H4 (cell line): Measurements from ENCODE around the gene XIRP2. TPM values are rescaled to one million over a fixed set of nuclear protein-coding genes. Genes with fewer than 3 reads are reported as not detected.
"Not testable (repeated sequence)": the region's sequence is repeated elsewhere in the genome, so short reads cannot be mapped to it uniquely, and the experiment has no call there.

Experiments used
- DNase-seq: peaks from one replicate; pipeline ENCODE4 v3.0.0-alpha.2; 2015; ENCODE audit warnings: low spot score
- total RNA-seq: library from RNA; depleted of rRNA; stranded (reverse); fragments of >200 nt; shearing (Covaris generic); gene quantifications from 2 replicates; pipeline ENCODE4 v1.2.3, GENCODE V29; 2014

The XIRP2 gene
- total RNA-seq, 1 experiment from 2014 or later: not detected

DNA sequence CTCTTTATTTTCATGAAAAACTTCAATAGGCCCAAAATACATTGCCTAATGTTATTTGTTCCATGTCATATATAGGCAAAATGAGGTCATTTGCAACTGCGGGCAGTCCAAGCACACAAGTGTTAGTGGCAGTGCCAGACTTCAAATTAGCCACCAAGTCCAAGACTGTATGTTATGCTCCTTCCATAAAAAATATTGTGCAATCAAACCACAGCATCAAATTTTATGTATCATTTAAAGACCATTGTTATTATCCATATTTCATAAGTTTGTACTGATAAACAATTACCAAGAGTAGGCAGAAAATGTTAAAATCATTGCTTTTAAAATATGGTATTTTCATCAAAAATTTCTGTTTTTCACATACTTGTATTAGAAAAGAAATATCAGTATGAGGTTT is 54.1 kb downstream of the XIRP2 start:
- DNase-seq: no peak

- no peak for DNase-seq
Measured at GRCh38 chr2:166944909-166945308, 56.6 kb downstream of the XIRP2 start.

DNA sequence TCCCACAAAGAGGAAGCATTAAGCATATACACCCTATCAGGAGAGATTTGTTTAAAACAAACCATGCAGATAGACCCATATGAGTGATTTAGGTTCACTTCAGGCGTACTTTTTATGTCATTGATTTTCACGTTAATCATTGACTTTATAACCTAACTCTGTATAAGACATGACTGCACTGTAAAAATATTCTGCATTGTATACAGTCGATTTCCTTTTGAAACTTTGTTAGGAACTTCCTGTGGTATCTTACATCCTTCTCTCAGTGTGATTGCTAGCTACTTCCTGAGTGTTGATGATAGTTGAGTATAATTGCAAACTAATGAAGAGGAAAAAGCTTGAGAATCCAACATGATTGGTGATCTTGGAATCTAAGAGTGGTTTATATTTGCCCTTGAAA is 69.4 kb downstream of the XIRP2 start:
- no peak for DNase-seq

- no peak for DNase-seq
Measured at GRCh38 chr2:166958986-166959481, 70.8 kb downstream of the XIRP2 start.

- no peak for DNase-seq
Measured at GRCh38 chr2:166959556-166959955, 71.3 kb downstream of the XIRP2 start.

DNA sequence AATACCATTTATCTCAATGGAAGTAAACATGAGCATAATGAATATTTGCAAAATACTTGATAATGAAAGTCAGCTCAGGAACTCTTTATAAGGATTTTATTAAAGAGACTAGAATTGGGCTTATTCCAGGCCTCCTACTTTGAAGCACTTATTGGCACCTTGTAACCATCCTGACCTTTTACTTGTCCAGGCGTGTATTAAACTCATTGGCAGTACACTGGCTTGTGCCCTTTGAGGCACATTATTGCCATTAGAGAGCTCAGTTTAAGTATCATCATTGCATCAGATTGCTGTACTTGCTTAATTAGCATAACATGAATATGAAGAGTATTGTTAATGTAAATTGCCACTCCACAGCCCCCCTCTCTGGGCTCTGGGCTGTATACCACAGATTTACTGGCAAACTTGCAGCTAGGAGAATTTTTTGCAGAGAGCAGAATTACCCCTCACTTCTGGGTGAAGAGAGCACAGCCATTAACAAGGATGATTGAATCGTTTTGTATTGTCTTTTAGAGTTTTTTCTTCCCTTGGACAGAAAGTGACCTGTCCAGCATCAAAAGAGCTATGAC is 72.5 kb downstream of the XIRP2 start:
- no peak for DNase-seq

GRCh38 chr2:166961933-166962332 is 73.7 kb downstream of the XIRP2 start:
- DNase-seq: no peak

DNA sequence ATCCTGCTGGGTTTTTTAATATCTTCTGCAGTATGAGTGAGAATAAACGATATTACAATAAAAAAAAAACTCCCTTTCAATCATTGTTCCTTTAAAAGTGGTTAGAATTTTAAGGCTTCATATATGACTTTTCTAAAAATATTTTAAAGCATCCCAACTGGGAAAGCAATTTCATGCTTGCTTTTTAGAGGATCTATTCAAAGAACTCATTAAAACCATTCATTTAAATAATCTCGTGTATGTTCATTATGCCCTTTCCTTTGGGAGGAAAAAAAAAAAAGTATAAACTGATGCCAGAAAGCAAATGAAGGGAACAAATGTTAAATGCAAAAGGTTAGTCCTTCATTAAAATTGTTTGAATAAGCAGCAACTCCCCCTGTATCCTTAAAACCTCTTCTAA is 81.2 kb downstream of the XIRP2 start:
- no peak for DNase-seq

- DNase-seq: no peak
Measured at GRCh38 chr2:166972002-166972401, 83.7 kb downstream of the XIRP2 start.

DNA sequence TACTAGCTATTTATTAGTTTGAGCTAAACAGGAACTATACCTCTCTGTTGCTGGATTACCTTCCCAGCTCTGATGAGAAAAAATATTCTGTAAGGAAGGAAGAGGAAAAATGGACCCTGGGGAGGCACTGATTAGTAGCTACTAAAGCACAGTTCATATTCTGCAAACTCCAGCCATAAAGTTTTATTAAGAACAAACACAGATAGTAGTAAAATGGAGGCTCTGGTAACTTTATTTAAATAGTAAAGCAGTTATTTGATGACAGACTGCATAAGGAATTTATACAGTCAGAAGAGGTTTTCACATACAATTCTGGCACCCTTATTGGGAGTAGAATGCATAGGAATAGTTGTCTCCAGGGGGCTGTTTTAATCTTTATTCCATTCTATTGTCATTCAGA is 84.1 kb downstream of the XIRP2 start:
- no peak for DNase-seq

DNA sequence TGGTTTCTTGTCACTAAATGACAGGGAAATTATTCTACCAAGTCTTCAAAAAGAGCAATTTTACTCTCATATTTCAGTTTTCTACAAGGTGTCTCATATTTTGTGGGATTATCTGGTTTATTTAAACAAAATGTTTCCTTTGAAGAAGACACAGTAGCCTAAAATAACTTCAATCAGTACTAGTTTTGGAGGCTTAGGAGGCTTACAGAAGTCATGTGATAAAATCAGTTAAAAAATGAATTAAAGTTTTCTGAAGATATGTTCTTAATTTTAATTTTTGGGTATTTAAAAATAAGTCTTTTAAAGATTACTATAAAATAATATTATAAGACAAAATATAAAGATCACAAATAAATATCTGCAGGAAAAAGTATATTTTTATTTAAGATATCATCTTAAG is 95.9 kb downstream of the XIRP2 start:
- DNase-seq: no peak

- no peak for DNase-seq
Measured at GRCh38 chr2:166984797-166985196, 96.5 kb downstream of the XIRP2 start.

GRCh38 chr2:166994588-166995336 is 106.5 kb downstream of the XIRP2 start:
- no peak for DNase-seq

DNA sequence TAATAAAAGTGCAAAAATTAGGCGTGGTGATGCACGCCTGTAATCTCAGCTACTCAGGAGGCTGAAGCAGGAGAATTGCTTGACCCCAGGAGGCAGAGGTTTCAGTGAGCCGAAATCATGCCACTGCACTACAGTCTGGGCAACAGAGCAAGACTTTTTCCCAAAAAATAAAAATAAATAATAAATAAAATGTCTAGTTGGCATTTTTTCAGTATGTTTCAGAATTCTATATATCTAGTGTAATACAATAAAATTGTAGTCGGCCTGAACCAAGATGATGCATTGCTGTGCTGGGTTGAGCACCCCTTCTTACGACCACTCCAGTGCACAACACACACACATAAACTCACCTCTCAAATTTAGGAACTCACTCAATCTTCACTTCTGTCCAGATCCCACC is 108.2 kb downstream of the XIRP2 start:
- no peak for DNase-seq

DNA sequence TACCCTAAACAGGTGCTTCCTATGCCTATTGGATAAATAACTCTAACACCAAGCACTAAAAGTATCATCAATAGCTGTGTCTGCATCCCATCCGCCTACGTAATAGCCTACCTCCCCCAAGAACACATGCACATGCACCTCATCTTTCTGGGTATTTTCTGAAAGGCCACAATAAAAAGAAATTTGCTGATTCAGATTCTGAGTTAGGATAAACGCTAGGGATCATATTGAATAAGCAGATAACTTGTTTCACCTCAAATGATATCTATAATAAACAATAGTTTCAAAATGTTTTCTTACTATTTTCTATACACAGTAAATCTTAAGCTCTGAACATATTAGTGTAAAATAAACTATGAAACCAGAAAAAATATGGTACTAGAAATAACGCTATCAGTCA is 112.9 kb downstream of the XIRP2 start:
- DNase-seq: no peak

- no peak for DNase-seq
Measured at GRCh38 chr2:167005096-167005495, 116.8 kb downstream of the XIRP2 start.

DNA sequence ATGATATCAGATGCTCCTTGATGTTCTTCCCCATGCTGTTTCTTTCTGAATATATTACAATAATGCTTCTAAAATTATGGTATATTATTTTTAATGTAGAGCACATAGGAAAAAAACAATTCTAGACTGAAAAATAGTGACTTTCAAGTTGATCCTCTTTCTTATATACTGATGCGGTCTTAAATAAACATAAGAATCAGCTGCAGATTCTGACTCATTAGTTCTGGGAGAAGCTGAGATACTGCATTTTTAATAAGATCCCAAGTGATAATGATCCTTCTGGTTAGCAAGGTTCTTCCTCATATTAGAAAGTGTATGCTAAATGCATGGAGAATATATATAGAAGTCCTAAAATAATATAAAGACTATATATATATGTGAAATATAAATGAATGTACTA is 124.9 kb downstream of the XIRP2 start:
- no peak for DNase-seq

- DNase-seq: no peak
Measured at GRCh38 chr2:167015806-167016205, 127.5 kb downstream of the XIRP2 start.

DNA sequence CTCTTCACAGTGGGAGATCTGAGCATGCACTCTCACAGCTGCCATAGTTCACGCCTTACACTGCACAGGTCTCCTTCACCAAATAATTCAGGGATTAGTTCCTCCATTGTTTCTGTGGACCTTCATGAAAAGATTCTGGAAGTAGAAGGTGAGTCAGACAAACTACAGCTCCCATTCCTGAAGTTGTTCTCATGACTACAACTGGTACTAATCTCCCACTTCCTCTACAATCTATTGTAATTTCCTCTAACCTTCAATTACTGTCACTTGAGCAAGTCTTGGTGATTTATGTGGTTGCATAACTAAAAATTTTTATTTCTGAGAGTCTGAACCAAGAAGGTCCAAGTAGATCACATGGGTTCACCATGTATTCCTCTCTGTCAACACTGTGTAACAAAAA is 128.7 kb downstream of the XIRP2 start:
- no peak for DNase-seq

- DNase-seq: no peak
Measured at GRCh38 chr2:167018590-167018989, 130.3 kb downstream of the XIRP2 start.

GRCh38 chr2:167028503-167028902 is 140.2 kb downstream of the XIRP2 start:
- no peak for DNase-seq

- DNase-seq: not testable (repeated sequence)
Measured at GRCh38 chr2:167034976-167035375, 146.7 kb downstream of the XIRP2 start.

- no peak for DNase-seq
Measured at GRCh38 chr2:167048829-167049228, 160.5 kb downstream of the XIRP2 start.

DNA sequence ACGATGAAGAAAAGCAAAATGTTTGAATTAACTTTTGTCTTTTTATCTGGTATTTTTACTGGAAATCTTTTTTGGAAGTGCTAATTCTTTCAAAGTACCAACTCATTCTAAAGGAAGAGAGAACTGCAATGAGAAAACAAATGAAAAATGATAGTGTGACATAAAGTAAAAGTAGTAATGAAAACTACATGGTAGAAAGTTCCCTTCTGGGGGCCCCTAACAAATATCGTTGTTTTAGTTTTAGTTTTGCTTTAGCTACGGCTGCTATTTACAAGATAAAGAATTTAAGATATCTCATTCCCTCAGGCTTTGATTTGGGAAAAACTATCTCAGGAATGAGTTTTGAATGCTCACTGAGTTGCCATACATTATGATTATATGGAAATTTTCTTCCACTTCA is 161.4 kb downstream of the XIRP2 start:
- no peak for DNase-seq
